ENCODE data around the gene ZDHHC8. TPM values are rescaled to one million over a fixed set of nuclear protein-coding genes. Genes with fewer than 3 reads are reported as not detected.

The ZDHHC8 gene
- total and polyA plus RNA-seq, 10 donors, result 12.7 to 71.5 (median 33.6) TPM

DNA sequence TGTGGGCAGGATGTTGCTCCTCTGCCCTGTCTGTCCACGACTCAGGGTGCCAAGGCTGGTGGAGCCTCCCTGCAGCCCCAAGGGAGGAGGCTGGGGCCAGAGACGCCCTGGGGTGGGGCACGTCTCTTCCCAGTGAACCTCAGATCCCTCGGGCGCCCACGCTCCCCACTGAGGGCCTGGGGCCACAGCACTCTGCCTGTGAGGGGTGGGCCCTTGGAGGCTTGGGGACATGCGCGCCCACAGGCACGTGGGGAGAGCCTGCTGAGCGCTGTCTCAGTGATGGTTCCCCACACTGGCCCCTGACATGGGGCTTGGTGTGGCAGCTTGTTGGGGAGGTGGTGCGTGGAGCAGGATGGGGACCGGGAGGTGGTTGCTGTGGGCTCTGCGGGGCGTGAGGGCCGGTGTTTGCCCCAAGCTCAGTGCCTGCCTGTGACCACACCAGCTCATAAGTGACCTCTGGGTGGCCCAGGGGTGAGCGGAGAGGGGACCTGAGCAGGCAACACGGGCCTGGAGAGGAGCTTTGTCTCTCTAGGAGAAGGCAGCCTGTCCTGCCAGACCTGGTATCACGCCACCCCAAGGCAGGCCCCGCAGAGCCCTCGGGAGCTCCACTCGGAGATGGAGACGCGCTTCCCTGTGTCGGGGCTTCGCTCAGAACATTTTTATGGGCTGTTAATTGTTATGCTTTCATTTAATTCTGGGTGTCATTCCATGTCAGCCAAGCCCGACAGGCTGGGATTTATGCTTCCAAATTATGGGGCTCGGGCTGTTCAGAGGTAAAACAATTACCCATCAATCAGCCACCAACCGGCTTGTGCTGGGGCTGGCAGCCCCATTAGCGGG is 46.7 kb downstream of the ZDHHC8 start:
- intact Hi-C loops (cut with DNase I; ENCODE audit: low total_unique reads), result no loop called here
- TF ChIP-seq, protein P1, sequence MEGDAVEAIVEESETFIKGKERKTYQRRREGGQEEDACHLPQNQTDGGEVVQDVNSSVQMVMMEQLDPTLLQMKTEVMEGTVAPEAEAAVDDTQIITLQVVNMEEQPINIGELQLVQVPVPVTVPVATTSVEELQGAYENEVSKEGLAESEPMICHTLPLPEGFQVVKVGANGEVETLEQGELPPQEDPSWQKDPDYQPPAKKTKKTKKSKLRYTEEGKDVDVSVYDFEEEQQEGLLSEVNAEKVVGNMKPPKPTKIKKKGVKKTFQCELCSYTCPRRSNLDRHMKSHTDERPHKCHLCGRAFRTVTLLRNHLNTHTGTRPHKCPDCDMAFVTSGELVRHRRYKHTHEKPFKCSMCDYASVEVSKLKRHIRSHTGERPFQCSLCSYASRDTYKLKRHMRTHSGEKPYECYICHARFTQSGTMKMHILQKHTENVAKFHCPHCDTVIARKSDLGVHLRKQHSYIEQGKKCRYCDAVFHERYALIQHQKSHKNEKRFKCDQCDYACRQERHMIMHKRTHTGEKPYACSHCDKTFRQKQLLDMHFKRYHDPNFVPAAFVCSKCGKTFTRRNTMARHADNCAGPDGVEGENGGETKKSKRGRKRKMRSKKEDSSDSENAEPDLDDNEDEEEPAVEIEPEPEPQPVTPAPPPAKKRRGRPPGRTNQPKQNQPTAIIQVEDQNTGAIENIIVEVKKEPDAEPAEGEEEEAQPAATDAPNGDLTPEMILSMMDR (IDR thresholded peaks at IDR 0.05 in 8 of 11, conservative IDR thresholded peaks at IDR 0.05 in 3 of 11), result no peak
- TF ChIP-seq POLR2AphosphoS5 (IDR thresholded peaks at IDR 0.05), result no peak
- H3K4me1 ChIP-seq, result no peaks in the 10 kb centered on the region
- DNase-seq, result no peak
- no peak overlapping the region for H3K27ac ChIP-seq
- H3K4me3 ChIP-seq, result no peak overlapping the region
- no peaks in the 10 kb centered on the region for H3K27me3 ChIP-seq (replicated peaks in 1 of 7)
- H3K36me3 ChIP-seq, result no peaks in the 10 kb centered on the region
- no peaks in the 10 kb centered on the region for H3K9me3 ChIP-seq
- WGBS, 5 donors, result 82 to 89% (median 85%) methylated on average over 22 to 29 of the region's 29 CpGs

DNA sequence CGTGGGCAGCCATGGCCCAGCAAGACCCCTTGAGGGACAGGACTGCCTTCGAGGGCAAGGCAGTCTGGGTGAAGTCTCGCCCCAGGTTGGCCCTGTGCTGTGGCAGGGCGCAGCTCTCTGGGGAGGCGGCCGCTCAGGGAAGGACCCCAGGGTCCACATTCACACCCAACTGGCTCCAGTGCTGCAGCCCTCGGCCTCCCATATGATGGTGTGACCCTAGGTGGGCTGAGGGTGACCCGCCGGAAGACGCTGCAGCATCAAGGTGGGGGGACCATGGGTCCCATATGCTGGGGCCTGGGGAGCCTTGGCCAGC is 47.3 kb downstream of the ZDHHC8 start:
- no peak for DNase-seq
- H3K36me3 ChIP-seq, result no peaks in the 10 kb centered on the region
- H3K4me3 ChIP-seq, result no peak overlapping the region
- no peaks in the 10 kb centered on the region for H3K4me1 ChIP-seq
- 69 to 97% (median 90%) methylated on average over 7 to 10 of the region's 10 CpGs for WGBS, 5 donors
- intact Hi-C loops (cut with DNase I; ENCODE audit: low total_unique reads), result no loop called here
- H3K27me3 ChIP-seq (replicated peaks in 1 of 7), result no peaks in the 10 kb centered on the region
- H3K27ac ChIP-seq, result no peak overlapping the region
- no peaks in the 10 kb centered on the region for H3K9me3 ChIP-seq
- TF ChIP-seq POLR2A (IDR thresholded peaks at IDR 0.05), result no peak
- TF ChIP-seq, protein P1 (IDR thresholded peaks at IDR 0.05 in 8 of 11, conservative IDR thresholded peaks at IDR 0.05 in 3 of 11), result no peak
- no peak for TF ChIP-seq POLR2AphosphoS5 (IDR thresholded peaks at IDR 0.05)

DNA sequence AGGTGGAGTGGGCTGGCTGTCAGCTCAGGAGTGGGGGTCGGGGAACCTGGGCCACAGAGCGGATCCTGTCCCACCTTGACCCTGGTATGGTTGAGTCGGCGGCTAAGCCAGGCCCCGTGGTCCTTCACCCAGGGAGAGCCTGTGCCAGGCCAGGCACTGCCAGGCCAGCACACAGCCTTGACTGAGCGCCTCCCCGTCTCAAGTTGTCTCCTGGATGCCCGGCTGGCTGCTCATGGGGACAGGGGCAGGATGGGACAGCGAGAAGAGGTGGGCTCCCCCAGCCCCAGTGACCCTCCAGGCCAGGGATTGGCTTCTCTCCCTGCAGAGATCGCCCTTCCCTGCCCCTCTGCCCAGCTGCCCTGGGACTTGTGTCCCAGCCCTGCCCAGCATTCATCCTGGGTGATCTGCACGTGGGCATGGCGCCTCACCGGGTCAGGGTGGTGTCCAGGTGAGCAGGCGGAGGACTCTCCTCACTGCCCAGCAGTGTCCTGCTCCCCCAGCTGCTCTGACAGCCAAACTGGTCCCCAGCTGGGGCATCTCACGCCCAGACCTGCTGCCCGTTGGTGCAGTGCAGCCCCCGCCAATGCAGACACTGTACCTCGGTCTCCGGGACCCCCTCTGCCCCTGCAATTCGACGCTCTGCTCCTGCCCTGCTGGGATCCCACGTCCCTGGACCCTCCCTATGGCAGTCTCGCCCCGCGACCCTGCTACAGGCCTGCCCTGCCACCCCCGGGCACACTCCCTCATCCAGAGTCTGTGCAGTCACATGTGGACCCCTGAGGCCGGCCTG is 48.0 kb downstream of the ZDHHC8 start:
- intact Hi-C loops (cut with DNase I; ENCODE audit: low total_unique reads), result no loop called here
- no peak overlapping the region for H3K4me3 ChIP-seq
- no peaks in the 10 kb centered on the region for H3K27me3 ChIP-seq (replicated peaks in 1 of 7)
- DNase-seq, result no peak
- H3K4me1 ChIP-seq, result no peaks in the 10 kb centered on the region
- no peaks in the 10 kb centered on the region for H3K36me3 ChIP-seq
- WGBS, 5 donors, result 84 to 93% (median 88%) methylated on average over 12 to 27 of the region's 27 CpGs
- H3K27ac ChIP-seq, result no peak overlapping the region
- TF ChIP-seq, protein P1 (IDR thresholded peaks at IDR 0.05 in 8 of 11, conservative IDR thresholded peaks at IDR 0.05 in 3 of 11), result no peak
- TF ChIP-seq POLR2AphosphoS5 (IDR thresholded peaks at IDR 0.05) (no peak), POLR2A (IDR thresholded peaks at IDR 0.05) (no peak)
- H3K9me3 ChIP-seq, result no peaks in the 10 kb centered on the region

DNA sequence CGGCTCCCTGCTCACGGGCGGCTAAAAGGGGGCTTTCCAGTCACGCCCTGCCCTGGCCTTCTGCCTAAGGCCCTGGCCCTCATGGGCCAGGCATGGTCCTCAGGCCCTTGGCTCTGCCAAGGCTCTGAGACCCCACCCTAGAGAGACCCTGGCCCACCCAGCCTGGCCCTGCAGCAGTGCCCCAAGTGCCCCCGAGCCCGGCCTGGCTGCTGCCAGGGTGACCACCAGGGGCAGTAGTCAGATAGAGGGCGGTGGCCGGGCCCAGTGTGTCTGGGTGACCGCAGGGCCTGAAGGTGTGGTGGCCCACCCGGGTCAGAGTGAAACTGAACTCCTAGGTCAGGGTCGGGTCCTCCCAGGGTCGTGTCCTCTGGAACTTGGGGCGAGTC is 48.6 kb downstream of the ZDHHC8 start:
- intact Hi-C loops (cut with DNase I; ENCODE audit: low total_unique reads), result no loop called here
- Histone ChIP-seq H3K4me3 (no peak overlapping the region), H3K27ac (no peak overlapping the region), H3K36me3 (no peaks in the 10 kb centered on the region), H3K27me3 (replicated peaks in 1 of 7) (no peaks in the 10 kb centered on the region), H3K9me3 (no peaks in the 10 kb centered on the region), H3K4me1 (no peaks in the 10 kb centered on the region)
- DNase-seq, result no peak
- WGBS, 5 donors, result 78 to 90% (median 85%) methylated on average over 12 to 13 of the region's 13 CpGs
- TF ChIP-seq, protein P1 (IDR thresholded peaks at IDR 0.05 in 8 of 11, conservative IDR thresholded peaks at IDR 0.05 in 3 of 11), result peak in 2 of 11 experiments; percentile 27 to 32
- no peak for TF ChIP-seq POLR2A (IDR thresholded peaks at IDR 0.05)
